HEK293 (cell line): ENCODE results near the gene BLOC1S6.

Experiments used
- CTCF ChIA-PET: fragments of 350-600 bp; formaldehyde crosslinking; extraction: SDS; loops from one replicate; lab custom pipeline; 2021; ENCODE audit warnings: antibody characterized with exemption; lab: Yijun Ruan, JAX
- POLR2A ChIA-PET: fragments of 300-600 bp; formaldehyde crosslinking; extraction: SDS; loops from one replicate; lab custom pipeline; 2020; ENCODE audit warnings: antibody characterized with exemption, inconsistent platforms; lab: Yijun Ruan, JAX
- H3K27ac ChIP-seq: fragments of 200-500 bp; sonication (Bioruptor generic); 2 replicates; pipeline ENCODE4 v1.5.1; 2014; ENCODE audit warnings: low read depth, low read length, control low read depth, inconsistent platforms; ENCODE audit errors: extremely low read depth
- H3K36me3 ChIP-seq, 2 experiments: fragments of 200-500 bp in 1 of 2; sonication (Bioruptor generic) in 1 of 2; 1 replicate in 1 of 2; 2 replicates in 1 of 2; pipeline ENCODE4 v1.5.1; 2014 to 2017; ENCODE audit warnings: inconsistent platforms in 2 of 2, low read length in 2 of 2; ENCODE audit not compliant: control insufficient read depth in 2 of 2, insufficient read depth in 1 of 2
- H3K4me1 ChIP-seq: fragments of 200-500 bp; sonication (Bioruptor generic); 2 replicates; pipeline ENCODE4 v1.5.1; 2014; ENCODE audit warnings: mild to moderate bottlenecking, low read length, inconsistent platforms; ENCODE audit not compliant: control insufficient read depth, insufficient read depth
- H3K4me3 ChIP-seq: 2 replicates; pipeline ENCODE4 v1.5.1; 2011; ENCODE audit warnings: low read depth, mild to moderate bottlenecking, control low read depth, low read length, moderate library complexity
- H3K9me3 ChIP-seq: fragments of 200-500 bp; sonication (Bioruptor generic); 2 replicates; pipeline ENCODE4 v1.5.1; 2014; ENCODE audit warnings: low read depth, low read length, inconsistent platforms; ENCODE audit not compliant: control insufficient read depth, insufficient read depth
- GLIS1 ChIP-seq: fragments of 450-650 bp; formaldehyde crosslinking; IDR thresholded peaks from 2 replicates; pipeline ENCODE4 v1.5.1; 2016; ENCODE audit warnings: missing biosample characterization, missing genetic modification characterization
- HOXD13 ChIP-seq: sonication (generic); formaldehyde crosslinking; IDR thresholded peaks from 2 replicates; pipeline ENCODE4 v1.8.0; 2022; ENCODE audit warnings: missing genetic modification reagents, borderline replicate concordance
- KLF16 ChIP-seq: fragments of 450-650 bp; formaldehyde crosslinking; IDR thresholded peaks from 2 replicates; pipeline ENCODE4 v1.5.1; 2017; ENCODE audit warnings: missing biosample characterization, missing genetic modification characterization
- KLF8 ChIP-seq: fragments of 450-650 bp; formaldehyde crosslinking; IDR thresholded peaks from 2 replicates; pipeline ENCODE4 v1.5.1; 2016; ENCODE audit warnings: missing biosample characterization, missing genetic modification characterization
- MEIS1 ChIP-seq: sonication (generic); formaldehyde crosslinking; IDR thresholded peaks from 2 replicates; pipeline ENCODE4 v1.8.1; 2022; ENCODE audit warnings: missing genetic modification reagents, mild to moderate bottlenecking, borderline replicate concordance
- SETDB1 ChIP-seq: IDR thresholded peaks from one replicate; pipeline ENCODE4 v1.6.1; 2017; ENCODE audit warnings: mild to moderate bottlenecking, low read length, moderate library complexity, mixed read lengths; ENCODE audit not compliant: insufficient read length
- TRIM28 ChIP-seq: IDR thresholded peaks from 2 replicates; pipeline ENCODE4 v1.6.1; 2011; ENCODE audit warnings: low read length, control low read depth, borderline replicate concordance
- YY1 ChIP-seq: fragments of 450-650 bp; formaldehyde crosslinking; IDR thresholded peaks from 2 replicates; pipeline ENCODE4 v1.5.1; 2018; ENCODE audit warnings: missing biosample characterization, missing genetic modification characterization
- ZBTB1 ChIP-seq: fragments of 450-650 bp; formaldehyde crosslinking; IDR thresholded peaks from 2 replicates; pipeline ENCODE4 v1.5.1; 2016; ENCODE audit warnings: missing biosample characterization, missing genetic modification characterization
- ZBTB17 ChIP-seq: fragments of 450-650 bp; formaldehyde crosslinking; IDR thresholded peaks from 2 replicates; pipeline ENCODE4 v1.5.1; 2016; ENCODE audit warnings: missing biosample characterization, missing genetic modification characterization
- ZBTB7A ChIP-seq: fragments of 450-650 bp; formaldehyde crosslinking; IDR thresholded peaks from 2 replicates; pipeline ENCODE4 v1.5.1; 2016; ENCODE audit warnings: low read depth, missing biosample characterization, missing genetic modification characterization
- ZBTB8A ChIP-seq: fragments of 450-650 bp; formaldehyde crosslinking; IDR thresholded peaks from 2 replicates; pipeline ENCODE4 v1.5.1; 2016; ENCODE audit warnings: missing biosample characterization, missing genetic modification characterization
- ZFP3 ChIP-seq: fragments of 450-650 bp; formaldehyde crosslinking; IDR thresholded peaks from 2 replicates; pipeline ENCODE4 v1.5.1; 2016; ENCODE audit warnings: low read depth, missing biosample characterization, missing genetic modification characterization
- ZFP69B ChIP-seq: fragments of 450-650 bp; formaldehyde crosslinking; IDR thresholded peaks from 2 replicates; pipeline ENCODE4 v1.5.1; 2016; ENCODE audit warnings: missing biosample characterization, missing genetic modification characterization
- ZNF112 ChIP-seq: fragments of 450-650 bp; formaldehyde crosslinking; IDR thresholded peaks from 2 replicates; pipeline ENCODE4 v1.5.0; 2017; ENCODE audit warnings: missing biosample characterization, missing genetic modification characterization
- ZNF335 ChIP-seq: fragments of 450-650 bp; formaldehyde crosslinking; conservative IDR thresholded peaks from 2 replicates; pipeline ENCODE4 v1.5.1; 2016; ENCODE audit warnings: missing biosample characterization, missing genetic modification characterization
- ZNF416 ChIP-seq: fragments of 450-650 bp; formaldehyde crosslinking; IDR thresholded peaks from 2 replicates; pipeline ENCODE4 v1.5.1; 2016; ENCODE audit warnings: missing biosample characterization, missing genetic modification characterization
- ZNF514 ChIP-seq: fragments of 450-650 bp; formaldehyde crosslinking; IDR thresholded peaks from 2 replicates; pipeline ENCODE4 v1.5.1; 2016; ENCODE audit warnings: missing biosample characterization, missing genetic modification characterization
- ZNF530 ChIP-seq: fragments of 450-650 bp; formaldehyde crosslinking; IDR thresholded peaks from 2 replicates; pipeline ENCODE4 v1.5.1; 2016; ENCODE audit warnings: low read depth, missing biosample characterization, missing genetic modification characterization
- ZNF548 ChIP-seq: fragments of 450-650 bp; formaldehyde crosslinking; IDR thresholded peaks from 2 replicates; pipeline ENCODE4 v1.5.1; 2016; ENCODE audit warnings: missing biosample characterization, missing genetic modification characterization
- ZNF555 ChIP-seq: fragments of 450-650 bp; formaldehyde crosslinking; conservative IDR thresholded peaks from 2 replicates; pipeline ENCODE4 v1.5.1; 2017; ENCODE audit warnings: missing biosample characterization, mild to moderate bottlenecking, missing genetic modification characterization, inconsistent platforms
- ZNF600 ChIP-seq: fragments of 450-650 bp; formaldehyde crosslinking; IDR thresholded peaks from 2 replicates; pipeline ENCODE4 v1.5.1; 2016; ENCODE audit warnings: missing biosample characterization, missing genetic modification characterization
- ZNF623 ChIP-seq: fragments of 450-650 bp; formaldehyde crosslinking; IDR thresholded peaks from 2 replicates; pipeline ENCODE4 v1.5.1; 2016; ENCODE audit warnings: missing biosample characterization, missing genetic modification characterization
- ZNF624 ChIP-seq: fragments of 450-650 bp; formaldehyde crosslinking; IDR thresholded peaks from 2 replicates; pipeline ENCODE4 v1.5.1; 2017; ENCODE audit warnings: missing biosample characterization, missing genetic modification characterization
- ZNF658 ChIP-seq: fragments of 450-650 bp; formaldehyde crosslinking; IDR thresholded peaks from 2 replicates; pipeline ENCODE4; 2016; ENCODE audit warnings: missing biosample characterization, missing genetic modification characterization
- ZSCAN30 ChIP-seq: fragments of 450-650 bp; IDR thresholded peaks from 2 replicates; pipeline ENCODE4 v1.5.1; 2018; ENCODE audit warnings: missing biosample characterization, mild to moderate bottlenecking, missing genetic modification characterization, moderate library complexity
- TF ChIP-seq, protein P1 (sequence below): fragments of 450-650 bp; formaldehyde crosslinking; IDR thresholded peaks from 2 replicates; pipeline ENCODE4 v1.5.1; 2016; ENCODE audit warnings: missing biosample characterization, missing genetic modification characterization
- TF ChIP-seq, protein P2 (sequence below): fragments of 450-650 bp; formaldehyde crosslinking; IDR thresholded peaks from 2 replicates; pipeline ENCODE4 v1.5.1; 2016; ENCODE audit warnings: missing biosample characterization, missing genetic modification characterization
- TF ChIP-seq, protein P3 (sequence below): fragments of 450-650 bp; formaldehyde crosslinking; IDR thresholded peaks from 2 replicates; pipeline ENCODE4 v1.5.1; 2017; ENCODE audit warnings: missing biosample characterization, missing genetic modification characterization

Gene BLOC1S6

DNA sequence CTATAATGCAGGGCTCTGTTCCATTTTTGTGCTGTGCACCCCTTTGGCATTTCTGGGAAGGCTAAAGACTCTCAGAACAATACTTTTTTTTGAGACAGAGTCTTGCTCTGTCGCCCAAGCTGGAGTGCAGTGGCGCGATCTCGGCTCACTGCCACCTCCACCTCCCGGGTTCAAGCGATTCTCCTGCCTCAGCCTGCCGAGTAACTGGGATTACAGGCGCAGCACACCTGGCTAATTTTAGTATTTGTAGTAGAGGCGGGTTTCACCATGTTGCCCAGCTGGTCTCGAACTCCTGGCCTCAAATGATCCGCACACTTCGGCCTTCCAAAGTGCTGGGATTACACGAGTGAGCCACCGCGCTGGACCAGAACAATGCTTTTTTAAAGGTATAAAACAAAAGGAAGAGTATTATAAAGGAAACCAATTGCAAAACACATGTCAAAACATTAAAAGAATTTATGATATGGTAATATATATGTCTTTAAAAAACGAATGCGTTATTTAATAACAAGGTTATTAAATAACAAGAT lies 48.6 kb downstream of the BLOC1S6 start:
- TF ChIP-seq ZNF416 (tag by site-specific recombination): no peak
- TF ChIP-seq, protein P1, sequence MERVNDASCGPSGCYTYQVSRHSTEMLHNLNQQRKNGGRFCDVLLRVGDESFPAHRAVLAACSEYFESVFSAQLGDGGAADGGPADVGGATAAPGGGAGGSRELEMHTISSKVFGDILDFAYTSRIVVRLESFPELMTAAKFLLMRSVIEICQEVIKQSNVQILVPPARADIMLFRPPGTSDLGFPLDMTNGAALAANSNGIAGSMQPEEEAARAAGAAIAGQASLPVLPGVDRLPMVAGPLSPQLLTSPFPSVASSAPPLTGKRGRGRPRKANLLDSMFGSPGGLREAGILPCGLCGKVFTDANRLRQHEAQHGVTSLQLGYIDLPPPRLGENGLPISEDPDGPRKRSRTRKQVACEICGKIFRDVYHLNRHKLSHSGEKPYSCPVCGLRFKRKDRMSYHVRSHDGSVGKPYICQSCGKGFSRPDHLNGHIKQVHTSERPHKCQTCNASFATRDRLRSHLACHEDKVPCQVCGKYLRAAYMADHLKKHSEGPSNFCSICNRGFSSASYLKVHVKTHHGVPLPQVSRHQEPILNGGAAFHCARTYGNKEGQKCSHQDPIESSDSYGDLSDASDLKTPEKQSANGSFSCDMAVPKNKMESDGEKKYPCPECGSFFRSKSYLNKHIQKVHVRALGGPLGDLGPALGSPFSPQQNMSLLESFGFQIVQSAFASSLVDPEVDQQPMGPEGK: no peak
- H3K4me3 ChIP-seq: peak overlapping the region; percentile 40
- POLR2A ChIA-PET: no interaction called here
- no peaks in the 10 kb centered on the region; the same call in 1 of the 2 replicates for H3K4me1 ChIP-seq
- no peaks in the 10 kb centered on the region for H3K9me3 ChIP-seq
- no peaks in the 10 kb centered on the region for H3K36me3 ChIP-seq
- no peak overlapping the region for H3K27ac ChIP-seq
- CTCF ChIA-PET: interaction anchor here (0.6 to 1.6 kb wide), 2 partner anchors 9 to 46 kb away, joined by 4 read pairs; no protein-coding TSS in a partner anchor

DNA sequence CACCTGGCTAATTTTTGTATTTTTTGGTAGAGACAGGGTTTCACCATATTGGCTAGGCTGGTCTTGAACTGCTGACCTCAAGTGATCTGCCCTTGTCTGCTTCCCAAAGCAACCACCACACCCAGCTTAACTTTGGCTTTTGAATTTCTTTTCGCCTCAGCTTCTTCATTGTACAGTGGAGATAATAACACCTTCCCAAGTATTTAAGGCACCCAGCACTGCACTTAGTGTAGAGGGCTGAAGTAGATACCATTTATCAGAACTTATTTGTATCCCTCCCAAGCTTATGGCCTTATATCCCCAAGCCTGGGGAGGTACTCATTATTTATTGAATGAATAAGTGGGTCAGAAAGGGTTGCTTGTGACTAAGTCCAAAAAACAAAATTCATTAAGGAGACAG lies 50.0 kb downstream of the BLOC1S6 start:
- CTCF ChIA-PET: no interaction called here
- no peak overlapping the region for H3K4me3 ChIP-seq

DNA sequence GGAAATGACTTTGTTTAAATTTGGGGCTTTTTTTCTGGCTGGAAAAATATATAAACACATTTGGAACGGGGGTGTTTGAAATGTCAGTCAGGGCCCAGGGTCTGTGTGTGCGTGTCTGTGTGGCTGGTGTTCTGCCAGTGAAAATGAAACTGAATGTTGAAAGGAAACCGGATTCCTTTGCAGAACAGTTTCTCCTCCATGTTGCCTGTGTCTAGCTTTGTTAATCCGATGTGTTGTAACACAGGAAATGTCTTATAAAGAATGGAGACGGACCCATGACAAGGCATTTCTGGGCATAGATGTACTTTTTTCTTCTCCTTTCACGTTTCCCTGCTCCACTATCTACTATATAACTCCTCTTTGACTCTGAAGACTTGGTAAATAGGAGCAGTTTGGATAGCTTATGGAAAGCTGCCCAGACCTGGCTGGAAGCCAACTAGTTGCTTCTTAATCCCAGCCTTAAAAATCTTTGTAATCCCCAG lies 50.4 kb downstream of the BLOC1S6 start:
- Histone ChIP-seq H3K9me3 (no peaks in the 10 kb centered on the region), H3K4me1 (no peaks in the 10 kb centered on the region; the same call in 1 of the 2 replicates), H3K27ac (no peak overlapping the region), H3K36me3 (no peaks in the 10 kb centered on the region), H3K4me3 (no peak overlapping the region)
- ChIA-PET CTCF (no interaction called here), POLR2A (no interaction called here)
- no peak for TF ChIP-seq HOXD13 (CRISPR knock-in tag)
- no peak for TF ChIP-seq SETDB1
- TF ChIP-seq ZSCAN30 (tag by site-specific recombination): no peak
- TF ChIP-seq ZNF555 (tag by site-specific recombination): no peak
- TF ChIP-seq, protein P2, sequence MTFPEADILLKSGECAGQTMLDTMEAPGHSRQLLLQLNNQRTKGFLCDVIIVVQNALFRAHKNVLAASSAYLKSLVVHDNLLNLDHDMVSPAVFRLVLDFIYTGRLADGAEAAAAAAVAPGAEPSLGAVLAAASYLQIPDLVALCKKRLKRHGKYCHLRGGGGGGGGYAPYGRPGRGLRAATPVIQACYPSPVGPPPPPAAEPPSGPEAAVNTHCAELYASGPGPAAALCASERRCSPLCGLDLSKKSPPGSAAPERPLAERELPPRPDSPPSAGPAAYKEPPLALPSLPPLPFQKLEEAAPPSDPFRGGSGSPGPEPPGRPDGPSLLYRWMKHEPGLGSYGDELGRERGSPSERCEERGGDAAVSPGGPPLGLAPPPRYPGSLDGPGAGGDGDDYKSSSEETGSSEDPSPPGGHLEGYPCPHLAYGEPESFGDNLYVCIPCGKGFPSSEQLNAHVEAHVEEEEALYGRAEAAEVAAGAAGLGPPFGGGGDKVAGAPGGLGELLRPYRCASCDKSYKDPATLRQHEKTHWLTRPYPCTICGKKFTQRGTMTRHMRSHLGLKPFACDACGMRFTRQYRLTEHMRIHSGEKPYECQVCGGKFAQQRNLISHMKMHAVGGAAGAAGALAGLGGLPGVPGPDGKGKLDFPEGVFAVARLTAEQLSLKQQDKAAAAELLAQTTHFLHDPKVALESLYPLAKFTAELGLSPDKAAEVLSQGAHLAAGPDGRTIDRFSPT (tag by site-specific recombination): no peak
- no peak for TF ChIP-seq MEIS1 (CRISPR knock-in tag)
- no peak for TF ChIP-seq ZBTB7A (tag by site-specific recombination)
- no peak for TF ChIP-seq ZNF623 (tag by site-specific recombination)
- no peak for TF ChIP-seq GLIS1 (tag by site-specific recombination)
- no peak for TF ChIP-seq ZFP3 (tag by site-specific recombination)
- TF ChIP-seq ZBTB17 (tag by site-specific recombination): peak; percentile 28; the same call in 1 of the 2 replicates
- no peak for TF ChIP-seq ZNF658
- TF ChIP-seq ZNF600 (tag by site-specific recombination): peak; percentile 71
- TF ChIP-seq ZFP69B (tag by site-specific recombination): no peak
- TF ChIP-seq ZNF624 (tag by site-specific recombination): no peak
- TF ChIP-seq ZBTB1 (tag by site-specific recombination): no peak
- no peak for TF ChIP-seq KLF16
- TF ChIP-seq TRIM28: no peak
- peak; percentile 57; the same call in 1 of the 2 replicates for TF ChIP-seq ZNF335 (tag by site-specific recombination)
- no peak for TF ChIP-seq ZNF112
- no peak for TF ChIP-seq ZNF514 (tag by site-specific recombination)
- TF ChIP-seq ZNF530: no peak

More for the DNA sequence above, 50.0 kb downstream of the BLOC1S6 start:
- POLR2A ChIA-PET: no interaction called here
- TF ChIP-seq SETDB1: no peak
- TF ChIP-seq YY1 (tag by site-specific recombination): no peak
- no peak for TF ChIP-seq KLF8 (tag by site-specific recombination)
- TF ChIP-seq ZBTB8A (tag by site-specific recombination): no peak
- TF ChIP-seq, protein P3, sequence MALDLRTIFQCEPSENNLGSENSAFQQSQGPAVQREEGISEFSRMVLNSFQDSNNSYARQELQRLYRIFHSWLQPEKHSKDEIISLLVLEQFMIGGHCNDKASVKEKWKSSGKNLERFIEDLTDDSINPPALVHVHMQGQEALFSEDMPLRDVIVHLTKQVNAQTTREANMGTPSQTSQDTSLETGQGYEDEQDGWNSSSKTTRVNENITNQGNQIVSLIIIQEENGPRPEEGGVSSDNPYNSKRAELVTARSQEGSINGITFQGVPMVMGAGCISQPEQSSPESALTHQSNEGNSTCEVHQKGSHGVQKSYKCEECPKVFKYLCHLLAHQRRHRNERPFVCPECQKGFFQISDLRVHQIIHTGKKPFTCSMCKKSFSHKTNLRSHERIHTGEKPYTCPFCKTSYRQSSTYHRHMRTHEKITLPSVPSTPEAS (tag by site-specific recombination): no peak
- TF ChIP-seq ZNF548 (tag by site-specific recombination): no peak
- TF ChIP-seq, all 188 proteins: peak for 0
- Histone ChIP-seq H3K27ac (no peak overlapping the region), H3K36me3 (no peaks in the 10 kb centered on the region), H3K4me1 (no peaks in the 10 kb centered on the region; the same call in 1 of the 2 replicates), H3K9me3 (no peaks in the 10 kb centered on the region)
